ENCODE results near the gene MKS1. TPM values are rescaled to one million over a fixed set of nuclear protein-coding genes. Genes with fewer than 3 reads are reported as not detected.
A peak's percentile ranks its signal among the peaks of the same experiment; 100 is the strongest.

MKS1 gene
- total and polyA plus RNA-seq, 2 experiments from 2014 or later = 14.0 to 17.4 TPM

DNA sequence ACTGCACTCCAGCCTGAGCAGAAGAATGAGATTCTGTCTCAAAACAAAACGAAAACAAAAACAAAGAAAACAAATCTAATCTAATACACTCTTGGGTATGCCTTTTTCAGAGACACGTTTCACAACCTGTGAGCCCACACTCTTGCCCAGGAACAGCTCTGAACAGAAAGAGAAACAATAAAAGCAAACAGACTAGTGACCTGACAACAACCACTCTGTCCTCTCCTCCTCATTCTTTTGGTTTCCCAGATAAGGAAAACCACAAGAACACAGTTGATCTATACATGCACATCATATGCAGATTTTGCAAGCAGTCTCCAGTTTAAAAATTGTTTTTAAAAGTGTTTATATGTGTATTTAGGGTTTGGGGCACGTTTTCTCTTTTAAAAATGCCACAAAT is 1.3 kb downstream of the MKS1 start:
- Histone ChIP-seq H3K4me2 (no peak overlapping the region), H3K36me3 (ENCODE audit: insufficient read depth) (no peaks in the 10 kb centered on the region), H3K27ac (ENCODE audit: low read depth) (no peak overlapping the region), H3K27me3 (ENCODE audit: insufficient read depth) (no peaks in the 10 kb centered on the region), H3K79me2 (replicated peaks; ENCODE audit: insufficient read depth) (no peaks in the 10 kb centered on the region), H3K4me1 (ENCODE audit: insufficient read depth) (peaks cover 8% of the 10 kb centered on the region), H3K4me3 (no peak overlapping the region), H4K20me1 (replicated peaks; ENCODE audit: insufficient read depth) (no peaks in the 10 kb centered on the region), H3F3A (replicated peaks; ENCODE audit: low read depth) (0 out of 2 replicates have a peak, but pooled peaks cover 3% of the 10 kb centered on the region), H2AFZ (no peak overlapping the region), H3K9me2 (ENCODE audit: insufficient read depth) (no peaks in the 10 kb centered on the region)
- no peak for TF ChIP-seq EZH2phosphoT487 (IDR thresholded peaks at IDR 0.05; ENCODE audit: unreplicated experiment)
- TF ChIP-seq EZH2 (IDR thresholded peaks at IDR 0.05; ENCODE audit: low read depth, unreplicated experiment) = no peak
- no peak for TF ChIP-seq CREB1 (CRISPR knock-in tag; IDR thresholded peaks at IDR 0.05; ENCODE audit: low read depth)
- TF ChIP-seq, protein P1, sequence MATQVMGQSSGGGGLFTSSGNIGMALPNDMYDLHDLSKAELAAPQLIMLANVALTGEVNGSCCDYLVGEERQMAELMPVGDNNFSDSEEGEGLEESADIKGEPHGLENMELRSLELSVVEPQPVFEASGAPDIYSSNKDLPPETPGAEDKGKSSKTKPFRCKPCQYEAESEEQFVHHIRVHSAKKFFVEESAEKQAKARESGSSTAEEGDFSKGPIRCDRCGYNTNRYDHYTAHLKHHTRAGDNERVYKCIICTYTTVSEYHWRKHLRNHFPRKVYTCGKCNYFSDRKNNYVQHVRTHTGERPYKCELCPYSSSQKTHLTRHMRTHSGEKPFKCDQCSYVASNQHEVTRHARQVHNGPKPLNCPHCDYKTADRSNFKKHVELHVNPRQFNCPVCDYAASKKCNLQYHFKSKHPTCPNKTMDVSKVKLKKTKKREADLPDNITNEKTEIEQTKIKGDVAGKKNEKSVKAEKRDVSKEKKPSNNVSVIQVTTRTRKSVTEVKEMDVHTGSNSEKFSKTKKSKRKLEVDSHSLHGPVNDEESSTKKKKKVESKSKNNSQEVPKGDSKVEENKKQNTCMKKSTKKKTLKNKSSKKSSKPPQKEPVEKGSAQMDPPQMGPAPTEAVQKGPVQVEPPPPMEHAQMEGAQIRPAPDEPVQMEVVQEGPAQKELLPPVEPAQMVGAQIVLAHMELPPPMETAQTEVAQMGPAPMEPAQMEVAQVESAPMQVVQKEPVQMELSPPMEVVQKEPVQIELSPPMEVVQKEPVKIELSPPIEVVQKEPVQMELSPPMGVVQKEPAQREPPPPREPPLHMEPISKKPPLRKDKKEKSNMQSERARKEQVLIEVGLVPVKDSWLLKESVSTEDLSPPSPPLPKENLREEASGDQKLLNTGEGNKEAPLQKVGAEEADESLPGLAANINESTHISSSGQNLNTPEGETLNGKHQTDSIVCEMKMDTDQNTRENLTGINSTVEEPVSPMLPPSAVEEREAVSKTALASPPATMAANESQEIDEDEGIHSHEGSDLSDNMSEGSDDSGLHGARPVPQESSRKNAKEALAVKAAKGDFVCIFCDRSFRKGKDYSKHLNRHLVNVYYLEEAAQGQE (IDR thresholded peaks at IDR 0.05; ENCODE audit: unreplicated experiment) = no peak
- TF ChIP-seq JUNB (IDR thresholded peaks at IDR 0.05; ENCODE audit: unreplicated experiment) = no peak
- TF ChIP-seq ZNF331 (CRISPR knock-in tag; IDR thresholded peaks at IDR 0.05; ENCODE audit: low read depth) = no peak
- no peak for TF ChIP-seq STAT1 (IDR thresholded peaks at IDR 0.05; ENCODE audit: unreplicated experiment)
- TF ChIP-seq, protein P2, sequence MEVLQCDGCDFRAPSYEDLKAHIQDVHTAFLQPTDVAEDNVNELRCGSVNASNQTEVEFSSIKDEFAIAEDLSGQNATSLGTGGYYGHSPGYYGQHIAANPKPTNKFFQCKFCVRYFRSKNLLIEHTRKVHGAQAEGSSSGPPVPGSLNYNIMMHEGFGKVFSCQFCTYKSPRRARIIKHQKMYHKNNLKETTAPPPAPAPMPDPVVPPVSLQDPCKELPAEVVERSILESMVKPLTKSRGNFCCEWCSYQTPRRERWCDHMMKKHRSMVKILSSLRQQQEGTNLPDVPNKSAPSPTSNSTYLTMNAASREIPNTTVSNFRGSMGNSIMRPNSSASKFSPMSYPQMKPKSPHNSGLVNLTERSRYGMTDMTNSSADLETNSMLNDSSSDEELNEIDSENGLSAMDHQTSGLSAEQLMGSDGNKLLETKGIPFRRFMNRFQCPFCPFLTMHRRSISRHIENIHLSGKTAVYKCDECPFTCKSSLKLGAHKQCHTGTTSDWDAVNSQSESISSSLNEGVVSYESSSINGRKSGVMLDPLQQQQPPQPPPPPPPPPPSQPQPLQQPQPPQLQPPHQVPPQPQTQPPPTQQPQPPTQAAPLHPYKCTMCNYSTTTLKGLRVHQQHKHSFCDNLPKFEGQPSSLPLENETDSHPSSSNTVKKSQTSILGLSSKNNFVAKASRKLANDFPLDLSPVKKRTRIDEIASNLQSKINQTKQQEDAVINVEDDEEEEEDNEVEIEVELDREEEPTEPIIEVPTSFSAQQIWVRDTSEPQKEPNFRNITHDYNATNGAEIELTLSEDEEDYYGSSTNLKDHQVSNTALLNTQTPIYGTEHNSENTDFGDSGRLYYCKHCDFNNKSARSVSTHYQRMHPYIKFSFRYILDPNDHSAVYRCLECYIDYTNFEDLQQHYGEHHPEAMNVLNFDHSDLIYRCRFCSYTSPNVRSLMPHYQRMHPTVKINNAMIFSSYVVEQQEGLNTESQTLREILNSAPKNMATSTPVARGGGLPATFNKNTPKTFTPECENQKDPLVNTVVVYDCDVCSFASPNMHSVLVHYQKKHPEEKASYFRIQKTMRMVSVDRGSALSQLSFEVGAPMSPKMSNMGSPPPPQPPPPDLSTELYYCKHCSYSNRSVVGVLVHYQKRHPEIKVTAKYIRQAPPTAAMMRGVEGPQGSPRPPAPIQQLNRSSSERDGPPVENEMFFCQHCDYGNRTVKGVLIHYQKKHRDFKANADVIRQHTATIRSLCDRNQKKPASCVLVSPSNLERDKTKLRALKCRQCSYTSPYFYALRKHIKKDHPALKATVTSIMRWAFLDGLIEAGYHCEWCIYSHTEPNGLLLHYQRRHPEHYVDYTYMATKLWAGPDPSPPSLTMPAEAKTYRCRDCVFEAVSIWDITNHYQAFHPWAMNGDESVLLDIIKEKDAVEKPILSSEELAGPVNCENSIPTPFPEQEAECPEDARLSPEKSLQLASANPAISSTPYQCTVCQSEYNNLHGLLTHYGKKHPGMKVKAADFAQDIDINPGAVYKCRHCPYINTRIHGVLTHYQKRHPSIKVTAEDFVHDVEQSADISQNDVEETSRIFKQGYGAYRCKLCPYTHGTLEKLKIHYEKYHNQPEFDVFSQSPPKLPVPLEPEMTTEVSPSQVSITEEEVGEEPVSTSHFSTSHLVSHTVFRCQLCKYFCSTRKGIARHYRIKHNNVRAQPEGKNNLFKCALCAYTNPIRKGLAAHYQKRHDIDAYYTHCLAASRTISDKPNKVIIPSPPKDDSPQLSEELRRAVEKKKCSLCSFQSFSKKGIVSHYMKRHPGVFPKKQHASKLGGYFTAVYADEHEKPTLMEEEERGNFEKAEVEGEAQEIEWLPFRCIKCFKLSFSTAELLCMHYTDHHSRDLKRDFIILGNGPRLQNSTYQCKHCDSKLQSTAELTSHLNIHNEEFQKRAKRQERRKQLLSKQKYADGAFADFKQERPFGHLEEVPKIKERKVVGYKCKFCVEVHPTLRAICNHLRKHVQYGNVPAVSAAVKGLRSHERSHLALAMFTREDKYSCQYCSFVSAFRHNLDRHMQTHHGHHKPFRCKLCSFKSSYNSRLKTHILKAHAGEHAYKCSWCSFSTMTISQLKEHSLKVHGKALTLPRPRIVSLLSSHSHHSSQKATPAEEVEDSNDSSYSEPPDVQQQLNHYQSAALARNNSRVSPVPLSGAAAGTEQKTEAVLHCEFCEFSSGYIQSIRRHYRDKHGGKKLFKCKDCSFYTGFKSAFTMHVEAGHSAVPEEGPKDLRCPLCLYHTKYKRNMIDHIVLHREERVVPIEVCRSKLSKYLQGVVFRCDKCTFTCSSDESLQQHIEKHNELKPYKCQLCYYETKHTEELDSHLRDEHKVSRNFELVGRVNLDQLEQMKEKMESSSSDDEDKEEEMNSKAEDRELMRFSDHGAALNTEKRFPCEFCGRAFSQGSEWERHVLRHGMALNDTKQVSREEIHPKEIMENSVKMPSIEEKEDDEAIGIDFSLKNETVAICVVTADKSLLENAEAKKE (CRISPR knock-in tag; IDR thresholded peaks at IDR 0.05) = no peak
- no peak for TF ChIP-seq ZNF114 (CRISPR knock-in tag; IDR thresholded peaks at IDR 0.05)
- H3K9me3 Mint-ChIP-seq = no peaks in the 10 kb centered on the region
- H3K4me3 Mint-ChIP-seq = peak overlapping the region; percentile 97
- DNase-seq (ENCODE audit: low spot score) (no peak), ATAC-seq (no peak)
- H3K27me3 Mint-ChIP-seq (ENCODE audit: insufficient read depth, low read depth, poor library complexity) = peaks cover 9% of the 10 kb centered on the region
- peaks cover 12% of the 10 kb centered on the region for H3K36me3 Mint-ChIP-seq (ENCODE audit: low read depth)
- H3K27ac Mint-ChIP-seq = no peak overlapping the region
- peaks cover 4% of the 10 kb centered on the region; the same call in 2 of the 3 replicates for H3K4me1 Mint-ChIP-seq

Measured in GM23338 (cell line).